H1 (cell line): ENCODE measurements around the gene CXXC5. TPM values are rescaled to one million over a fixed set of nuclear protein-coding genes. Genes with fewer than 3 reads are reported as not detected.
A peak's percentile ranks its signal among the peaks of the same experiment; 100 is the strongest.

ENCODE experiments used
- CREB1 ChIP-seq: IDR thresholded peaks from 2 replicates; pipeline ENCODE4 v1.6.1; 2012; ENCODE audit warnings: inconsistent platforms
- RAD21 ChIP-seq, 2 experiments: IDR thresholded peaks in 1 of 2; conservative IDR thresholded peaks in 1 of 2; 2 replicates each; pipeline ENCODE4 v1.6.1; 2011; ENCODE audit warnings: low read depth in 2 of 2, low read length in 2 of 2, improper control_type of control experiment in 1 of 2, inconsistent platforms in 1 of 2, mild to moderate bottlenecking in 1 of 2, moderate library complexity in 1 of 2
- RFX5 ChIP-seq: IDR thresholded peaks from 2 replicates; pipeline ENCODE4 v1.6.1; 2011; ENCODE audit warnings: low read depth, low read length, improper control_type of control experiment, borderline replicate concordance
- SIRT6 ChIP-seq: IDR thresholded peaks from one replicate; pipeline ENCODE4 v1.7.1; 2012; ENCODE audit warnings: low read length, inconsistent platforms
- polyA plus RNA-seq, 7 experiments: library from polyadenylated mRNA; depleted of rRNA in 3 of 7; stranded (reverse) in 5 of 7; unstranded in 2 of 7; fragments of >200 nt in 5 of 7; fragments of 200-250 nt in 2 of 7; gene quantifications; 1 replicate in 5 of 7; 2 replicates in 1 of 7; 4 replicates in 1 of 7; pipeline versions ENCODE4 v1.2.1 to v1.2.3, GENCODE V29; 2011 to 2013; ENCODE audit warnings: missing spikeins in 2 of 7, mixed read lengths in 2 of 7
- total RNA-seq: library from RNA; stranded (reverse); fragmentation: NEBNext Ultra II Directional; extraction: Animal tissue kit (Norgen Biotek cat#: 25700); gene quantifications from 2 replicates; pipeline ENCODE4 v1.2.1, GENCODE V29; 2021

CXXC5 gene
- total and polyA plus RNA-seq, 2 of the 8 experiments (the other 6 are each of a cell fraction or from before 2014, with no cell fraction given), result 61.4 to 74.0 TPM

DNA sequence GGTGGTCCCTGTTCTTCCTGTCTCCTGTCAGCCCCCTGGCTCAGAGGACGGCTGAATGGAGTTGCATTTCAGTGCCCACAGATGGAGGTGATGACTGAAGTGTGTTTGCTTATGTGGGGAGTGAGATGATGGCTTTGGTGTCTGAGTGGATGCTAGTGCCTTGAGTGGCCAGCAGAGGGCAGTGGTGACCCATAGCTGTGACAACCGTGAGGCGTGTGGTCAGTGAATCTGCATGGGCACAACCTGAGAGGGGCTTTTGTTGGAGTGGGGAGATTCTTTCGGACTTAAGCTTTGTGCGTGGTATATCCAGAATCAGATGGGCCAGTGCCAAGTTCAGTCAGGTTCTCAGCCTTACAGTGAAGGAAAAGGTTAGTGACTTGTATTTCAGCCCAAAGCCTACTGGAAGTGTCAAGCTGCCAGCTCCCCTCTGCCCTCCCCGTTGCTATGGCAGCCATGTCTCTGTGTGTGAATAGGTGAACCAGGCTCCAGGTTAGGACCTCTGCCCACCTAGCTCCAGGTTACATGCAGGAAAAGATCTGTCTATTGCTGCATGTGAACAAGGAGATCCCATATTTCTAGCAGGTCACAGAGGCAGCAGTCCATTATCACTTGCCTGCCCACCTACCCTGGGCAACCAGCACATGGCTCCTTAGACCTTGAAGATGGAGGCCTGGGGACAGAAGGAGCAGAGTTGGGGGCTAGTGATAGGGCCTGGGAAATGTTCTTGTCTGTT lies 14.7 kb upstream of the CXXC5 start (continued):
- TF ChIP-seq RAD21 (IDR thresholded peaks at IDR 0.05 in 1 of 2, conservative IDR thresholded peaks at IDR 0.05 in 1 of 2; ENCODE audit: low read depth in 2 of 2, low read length in 2 of 2) (peak; percentile 94 to 95), CREB1 (peak; percentile 47; the same call in 1 of the 2 replicates), SIRT6 (no peak), RFX5 (no peak)
- TF ChIP-seq, all 59 proteins: peak for 8
